Measurements from ENCODE around the gene IWS1. TPM values are rescaled to one million over a fixed set of nuclear protein-coding genes. Genes with fewer than 3 reads are reported as not detected.

IWS1 gene
- total and polyA plus RNA-seq, 2 experiments from 2014 or later, result 45.9 to 47.8 TPM

- no peaks in the 10 kb centered on the region for H3K9me3 ChIP-seq (ENCODE audit: low read depth)
- no peak overlapping the region for H3K4me3 ChIP-seq
- WGBS (ENCODE audit: low lambda C conversion rate, missing lambda C conversion rate), result 88% methylated on average over 8 of the region's 8 CpGs
- H3K4me1 ChIP-seq (ENCODE audit: insufficient read depth), result no peaks in the 10 kb centered on the region
- no peak overlapping the region for H3K4me2 ChIP-seq
- H2AFZ ChIP-seq, result no peak overlapping the region
- no peak overlapping the region for H3K27ac ChIP-seq
- no peaks in the 10 kb centered on the region for H3K9me2 ChIP-seq (replicated peaks; ENCODE audit: insufficient read depth)
- TF ChIP-seq EZH2 (IDR thresholded peaks at IDR 0.05; ENCODE audit: borderline replicate concordance) (no peak), EZH2phosphoT487 (IDR thresholded peaks at IDR 0.05; ENCODE audit: low read depth, severe bottlenecking, unreplicated experiment) (no peak), CTCF (IDR thresholded peaks at IDR 0.05; ENCODE audit: poor library complexity) (no peak)
- no peaks in the 10 kb centered on the region for H3K36me3 ChIP-seq (replicated peaks; ENCODE audit: insufficient read depth, low read depth)
- H3K79me2 ChIP-seq, result no peaks in the 10 kb centered on the region
- no peak for DNase-seq (ENCODE audit: low spot score)
- H3K27me3 ChIP-seq, result no peaks in the 10 kb centered on the region
- no peaks in the 10 kb centered on the region for H4K20me1 ChIP-seq (ENCODE audit: insufficient read depth, poor library complexity, severe bottlenecking)
Measured at GRCh38 chr2:127486247-127487058, 39.8 kb downstream of the IWS1 start.

- Histone ChIP-seq H4K20me1 (ENCODE audit: insufficient read depth, poor library complexity, severe bottlenecking) (no peaks in the 10 kb centered on the region), H3K4me3 (no peak overlapping the region), H3K79me2 (no peaks in the 10 kb centered on the region), H3K9me3 (ENCODE audit: low read depth) (no peaks in the 10 kb centered on the region), H3K27me3 (no peaks in the 10 kb centered on the region), H3K4me1 (ENCODE audit: insufficient read depth) (no peaks in the 10 kb centered on the region), H3K4me2 (no peak overlapping the region), H3K9me2 (replicated peaks; ENCODE audit: insufficient read depth) (no peaks in the 10 kb centered on the region), H2AFZ (no peak overlapping the region), H3K36me3 (replicated peaks; ENCODE audit: insufficient read depth, low read depth) (no peaks in the 10 kb centered on the region), H3K27ac (no peak overlapping the region)
- no peak for DNase-seq (ENCODE audit: low spot score)
- WGBS (ENCODE audit: low lambda C conversion rate, missing lambda C conversion rate), result 92% methylated on average over 5 of the region's 5 CpGs
- TF ChIP-seq EZH2 (IDR thresholded peaks at IDR 0.05; ENCODE audit: borderline replicate concordance), result no peak
- no peak for TF ChIP-seq CTCF (IDR thresholded peaks at IDR 0.05; ENCODE audit: poor library complexity)
- TF ChIP-seq EZH2phosphoT487 (IDR thresholded peaks at IDR 0.05; ENCODE audit: low read depth, severe bottlenecking, unreplicated experiment), result no peak
Measured at GRCh38 chr2:127485694-127486071, 40.6 kb downstream of the IWS1 start.

- no peak for DNase-seq (ENCODE audit: low spot score)
- Histone ChIP-seq H3K4me1 (ENCODE audit: insufficient read depth) (no peaks in the 10 kb centered on the region), H3K9me3 (ENCODE audit: low read depth) (no peaks in the 10 kb centered on the region), H3K4me2 (no peak overlapping the region), H2AFZ (no peak overlapping the region), H4K20me1 (ENCODE audit: insufficient read depth, poor library complexity, severe bottlenecking) (no peaks in the 10 kb centered on the region), H3K36me3 (replicated peaks; ENCODE audit: insufficient read depth, low read depth) (no peaks in the 10 kb centered on the region), H3K27me3 (no peaks in the 10 kb centered on the region), H3K27ac (no peak overlapping the region), H3K79me2 (no peaks in the 10 kb centered on the region), H3K4me3 (no peak overlapping the region), H3K9me2 (replicated peaks; ENCODE audit: insufficient read depth) (no peaks in the 10 kb centered on the region)
- TF ChIP-seq EZH2 (IDR thresholded peaks at IDR 0.05; ENCODE audit: borderline replicate concordance) (no peak), EZH2phosphoT487 (IDR thresholded peaks at IDR 0.05; ENCODE audit: low read depth, severe bottlenecking, unreplicated experiment) (no peak), CTCF (IDR thresholded peaks at IDR 0.05; ENCODE audit: poor library complexity) (no peak)
- 94% methylated on average over 5 of the region's 5 CpGs for WGBS (ENCODE audit: low lambda C conversion rate, missing lambda C conversion rate)
Measured at GRCh38 chr2:127485051-127485693, 41.1 kb downstream of the IWS1 start.
